Left lung (tissue), 10 donors: ENCODE data around the gene PPIP5K1. TPM values are rescaled to one million over a fixed set of nuclear protein-coding genes. Genes with fewer than 3 reads are reported as not detected.

ENCODE experiments used
- ATAC-seq: fragments of 200-7000 bp; cut with Tn5 transposase; one replicate; pipeline ENCODE4 v1.9.1; 2020; ENCODE audit warnings: moderate library complexity
- DNase-seq, 4 donors: peaks; one replicate each; pipeline ENCODE4 v3.0.0-alpha.2; 2013 to 2020
- H3K27ac ChIP-seq, 2 donors: fragments of 200-600 bp; sonication (generic) in 1 of 2; one replicate each; pipeline versions ENCODE4 v1.5.0 to v1.8.0; 2020 to 2021
- H3K27me3 ChIP-seq, 2 donors: fragments of 200-600 bp; sonication (generic) in 1 of 2; one replicate each; pipeline versions ENCODE4 v1.5.0 to v1.8.0; 2020 to 2021
- H3K36me3 ChIP-seq, 2 donors: fragments of 200-600 bp; sonication (generic) in 1 of 2; one replicate each; pipeline versions ENCODE4 v1.5.0 to v1.8.0; 2020 to 2021
- H3K4me1 ChIP-seq, 2 donors: fragments of 200-600 bp; one replicate each; pipeline ENCODE4 v1.8.0; 2021
- H3K4me3 ChIP-seq, 2 donors: fragments of 200-600 bp; sonication (generic) in 1 of 2; one replicate each; pipeline versions ENCODE4 v1.5.0 to v1.8.0; 2020 to 2021; ENCODE audit warnings: mild to moderate bottlenecking in 1 of 2
- H3K9me3 ChIP-seq, 2 donors: fragments of 200-600 bp; sonication (generic) in 1 of 2; one replicate each; pipeline versions ENCODE4 v1.5.0 to v1.8.0; 2020 to 2021
- intact Hi-C, 2 donors: fragments of 100-400 bp; cut with DNase I; formaldehyde crosslinking; loops; one replicate each; pipeline versions ENCODE4 v1.11.2 to v1.14.2; 2022
- polyA plus RNA-seq, 6 donors: library from polyadenylated mRNA; unstranded; fragments of 120-200 nt; gene quantifications; one replicate each; pipeline ENCODE4 v1.2.1, GENCODE V29; 2013; ENCODE audit not compliant: insufficient read length in 6 of 6
- total RNA-seq, 2 donors: library from RNA; stranded (reverse); fragmentation: NEBNext Ultra II Directional; extraction: Animal tissue kit (Norgen Biotek cat#: 25700); gene quantifications; one replicate each; pipeline ENCODE4 v1.2.1, GENCODE V29; 2021
- TF ChIP-seq, protein P1 (sequence below), 2 donors: fragments of 200-600 bp; sonication (generic) in 1 of 2; IDR thresholded peaks; one replicate each; pipeline versions ENCODE4 v1.5.0 to v1.8.0; 2021; ENCODE audit warnings: antibody characterized with exemption in 2 of 2
- donor health status: DM: no; HTN: yes; CAD: no.
- donor health status: DM: no; HTN: no; CAD: no.

PPIP5K1 gene
- total and polyA plus RNA-seq, 8 donors: 20.2 to 35.7 (median 28.3) TPM

DNA sequence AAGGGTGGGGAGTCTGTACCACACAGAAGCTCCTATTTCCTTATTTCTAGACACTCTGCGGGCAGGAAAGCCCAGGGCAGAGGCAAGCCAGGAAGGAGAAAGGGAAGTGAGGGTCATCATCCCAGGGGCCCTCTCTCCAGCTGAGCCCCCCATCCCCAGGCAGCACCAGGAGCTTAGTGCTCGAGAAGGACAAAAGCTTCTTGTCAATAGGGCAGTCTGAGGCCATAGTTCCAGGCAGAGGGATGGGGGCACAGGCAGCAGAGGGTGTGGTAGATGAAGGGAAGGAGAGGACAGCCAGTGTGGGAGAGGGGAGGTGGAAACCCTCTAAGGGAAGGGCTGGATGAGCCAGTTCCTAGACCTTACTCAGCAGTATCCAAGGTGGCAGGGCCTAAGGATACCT lies 69.9 kb downstream of the PPIP5K1 start:
- no peak for DNase-seq
- peaks cover 0 to 9% of the 10 kb centered on the region in 2 donors for H3K4me1 ChIP-seq
- H3K9me3 ChIP-seq: no peaks in the 10 kb centered on the region
- H3K27ac ChIP-seq: no peak overlapping the region
- peaks cover 0 to 42% of the 10 kb centered on the region in 2 donors for H3K27me3 ChIP-seq
- no peak overlapping the region for H3K4me3 ChIP-seq
- TF ChIP-seq, protein P1, sequence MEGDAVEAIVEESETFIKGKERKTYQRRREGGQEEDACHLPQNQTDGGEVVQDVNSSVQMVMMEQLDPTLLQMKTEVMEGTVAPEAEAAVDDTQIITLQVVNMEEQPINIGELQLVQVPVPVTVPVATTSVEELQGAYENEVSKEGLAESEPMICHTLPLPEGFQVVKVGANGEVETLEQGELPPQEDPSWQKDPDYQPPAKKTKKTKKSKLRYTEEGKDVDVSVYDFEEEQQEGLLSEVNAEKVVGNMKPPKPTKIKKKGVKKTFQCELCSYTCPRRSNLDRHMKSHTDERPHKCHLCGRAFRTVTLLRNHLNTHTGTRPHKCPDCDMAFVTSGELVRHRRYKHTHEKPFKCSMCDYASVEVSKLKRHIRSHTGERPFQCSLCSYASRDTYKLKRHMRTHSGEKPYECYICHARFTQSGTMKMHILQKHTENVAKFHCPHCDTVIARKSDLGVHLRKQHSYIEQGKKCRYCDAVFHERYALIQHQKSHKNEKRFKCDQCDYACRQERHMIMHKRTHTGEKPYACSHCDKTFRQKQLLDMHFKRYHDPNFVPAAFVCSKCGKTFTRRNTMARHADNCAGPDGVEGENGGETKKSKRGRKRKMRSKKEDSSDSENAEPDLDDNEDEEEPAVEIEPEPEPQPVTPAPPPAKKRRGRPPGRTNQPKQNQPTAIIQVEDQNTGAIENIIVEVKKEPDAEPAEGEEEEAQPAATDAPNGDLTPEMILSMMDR (IDR thresholded peaks at IDR 0.05): no peak
- intact Hi-C loops: no loop called here
- no peak for ATAC-seq
- H3K36me3 ChIP-seq: no peaks in the 10 kb centered on the region

DNA sequence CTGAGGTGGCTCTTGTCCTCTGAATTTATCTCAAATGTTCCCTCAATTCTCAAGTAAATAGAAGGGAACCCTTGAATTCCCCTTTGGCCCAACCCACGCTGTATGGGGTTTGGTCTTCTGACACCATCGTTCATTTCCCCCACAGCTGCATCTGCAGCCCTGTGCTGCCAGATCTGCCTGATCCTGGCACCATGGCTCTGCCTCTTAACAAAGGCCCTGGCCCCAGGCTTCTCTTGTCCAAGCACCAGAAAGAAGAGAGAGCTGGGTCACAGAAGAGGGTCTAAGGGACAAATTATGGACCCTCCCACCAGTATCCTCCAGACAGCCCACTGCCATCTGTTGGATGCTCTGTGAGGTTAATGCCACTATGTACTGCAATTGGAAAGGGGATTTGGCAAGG lies 70.8 kb downstream of the PPIP5K1 start:
- H3K4me1 ChIP-seq: peaks cover 0 to 9% of the 10 kb centered on the region in 2 donors
- peaks cover 0 to 44% of the 10 kb centered on the region in 2 donors for H3K27me3 ChIP-seq
- intact Hi-C loops: no loop called here
- TF ChIP-seq, protein P1 (IDR thresholded peaks at IDR 0.05): no peak
- H3K36me3 ChIP-seq: no peaks in the 10 kb centered on the region
- no peak overlapping the region for H3K27ac ChIP-seq
- H3K9me3 ChIP-seq: no peaks in the 10 kb centered on the region
- no peak for ATAC-seq
- no peak overlapping the region for H3K4me3 ChIP-seq
- DNase-seq: no peak

DNA sequence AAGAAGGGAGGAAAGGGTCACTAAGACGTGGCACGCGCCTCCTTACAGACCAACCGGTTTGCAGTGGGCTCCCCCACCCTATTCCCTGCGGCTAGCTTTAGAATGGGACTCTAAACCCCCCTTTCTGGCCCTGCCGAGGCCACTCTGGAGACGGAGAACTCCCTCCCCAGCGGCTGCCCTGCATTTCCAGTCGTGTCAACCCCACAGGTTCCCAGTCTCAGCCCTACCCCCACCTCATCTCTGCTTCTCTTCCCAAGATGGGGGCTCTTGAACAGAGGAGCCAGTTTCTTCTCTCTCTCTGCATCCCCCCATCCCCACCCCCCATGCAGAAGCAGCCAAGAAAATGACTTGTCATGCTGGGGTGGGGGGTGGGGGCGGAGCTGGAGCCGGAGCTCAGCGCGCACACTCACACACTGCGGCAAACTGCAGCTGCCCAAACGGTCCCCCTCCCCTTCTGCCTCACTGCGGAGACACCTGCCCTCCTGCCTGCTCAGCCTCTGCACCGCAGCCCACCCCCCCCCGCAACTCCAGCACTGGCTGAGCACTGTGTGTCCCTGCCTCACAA lies 71.7 kb downstream of the PPIP5K1 start:
- H3K4me1 ChIP-seq: peaks cover 0 to 9% of the 10 kb centered on the region in 2 donors
- H3K27me3 ChIP-seq: peaks cover 0 to 44% of the 10 kb centered on the region in 2 donors
- intact Hi-C loops: no loop called here
- peak overlapping the region in 1 of 2 donors; percentile 13 for H3K27ac ChIP-seq
- DNase-seq: peak in 2 of 4 donors; percentile 41 to 71
- ATAC-seq: peak; percentile 58
- peak overlapping the region; percentile 29 to 32 for H3K4me3 ChIP-seq
- H3K36me3 ChIP-seq: no peaks in the 10 kb centered on the region
- H3K9me3 ChIP-seq: no peaks in the 10 kb centered on the region
- TF ChIP-seq, protein P1 (IDR thresholded peaks at IDR 0.05): no peak

DNA sequence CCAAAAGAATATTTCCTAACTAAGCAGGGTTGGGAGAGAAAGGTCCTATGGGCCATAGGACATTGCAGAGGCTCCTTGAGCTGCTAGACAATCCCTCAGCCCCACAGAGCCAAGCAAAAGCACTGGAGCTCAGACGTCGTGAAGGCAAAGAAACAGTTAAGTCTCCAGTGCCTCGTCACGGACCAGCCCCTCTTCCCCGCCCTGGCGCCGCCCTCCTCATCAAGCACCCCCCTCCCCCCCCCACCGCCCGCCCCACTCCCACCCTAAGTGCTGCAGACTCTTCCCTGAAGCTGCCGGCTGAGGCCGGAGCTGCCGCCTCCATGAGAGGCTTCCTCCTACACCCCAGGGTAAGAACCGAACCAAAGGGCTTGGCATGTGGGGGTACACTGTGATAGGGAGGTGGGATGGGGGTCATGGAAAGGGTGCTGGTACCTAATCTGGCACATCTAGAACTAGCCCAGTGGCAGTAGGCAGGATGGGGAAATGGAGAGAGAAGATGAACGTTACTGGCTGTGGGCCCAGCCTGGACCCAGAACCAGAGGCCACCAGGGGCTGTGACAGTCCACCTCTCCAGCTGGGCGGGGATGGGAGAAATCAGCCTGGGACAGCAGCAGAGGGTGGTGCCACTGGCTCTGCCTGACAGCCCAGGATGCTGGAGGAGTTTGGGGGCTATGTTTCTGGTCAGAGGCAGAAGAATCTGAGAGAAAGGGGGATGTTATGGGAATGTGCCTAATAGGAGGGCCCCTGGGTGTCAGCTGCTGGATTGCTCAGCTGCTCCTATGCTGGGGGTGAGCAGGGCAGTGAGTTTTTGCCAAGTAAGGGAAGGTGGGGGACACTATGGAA lies 72.4 kb downstream of the PPIP5K1 start, which contains the start of gene MAP1A:
Gene MAP1A (plus strand): TSS at position 255 of the 843 bp plus-strand sequence. CDS start 3,866 bp downstream, outside the sequence.
- peak; percentile 72 for ATAC-seq
- Histone ChIP-seq H3K36me3 (no peaks in the 10 kb centered on the region), H3K27ac (peak within 1 kb of the TSS in 1 of 2 donors; percentile 42), H3K4me3 (peak within 1 kb of the TSS; percentile 29 to 32), H3K9me3 (no peaks in the 10 kb centered on the region), H3K4me1 (peaks cover 0 to 9% of the 10 kb centered on the region in 2 donors), H3K27me3 (peaks cover 0 to 44% of the 10 kb centered on the region in 2 donors)
- TF ChIP-seq, protein P1 (IDR thresholded peaks at IDR 0.05): no peak
- DNase-seq: peak in 2 of 4 donors; percentile 50 to 74
- intact Hi-C loops: no loop called here

DNA sequence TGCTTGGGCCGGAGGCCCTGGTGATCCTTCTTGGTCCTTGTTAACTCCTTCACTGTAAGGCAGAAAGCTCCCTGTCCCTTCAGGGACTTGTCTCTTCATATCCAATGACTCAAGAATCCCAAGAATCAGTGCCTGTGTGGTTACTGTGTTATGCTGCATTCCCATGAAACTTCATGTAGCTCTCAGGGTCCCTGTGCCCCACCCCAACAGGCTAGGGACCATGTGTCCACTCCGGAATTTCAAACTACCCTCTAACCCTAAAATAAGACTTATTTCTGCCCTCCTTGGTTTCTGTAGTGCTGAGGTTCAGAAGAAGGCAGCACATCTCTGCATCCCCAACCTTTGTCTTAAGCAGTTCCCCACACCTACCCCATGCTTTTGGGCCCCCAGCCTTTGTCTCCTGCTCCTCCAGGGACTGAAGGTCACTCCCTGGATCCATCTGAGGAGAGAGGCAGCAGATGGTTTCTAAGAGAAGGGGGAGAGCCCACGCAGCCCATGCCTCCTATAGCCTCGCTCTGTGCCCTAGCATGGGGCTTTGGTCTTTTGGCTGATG lies 73.1 kb downstream of the PPIP5K1 start:
- no peaks in the 10 kb centered on the region for H3K9me3 ChIP-seq
- DNase-seq (no peak), ATAC-seq (peak; percentile 12)
- H3K4me3 ChIP-seq: peak overlapping the region in 1 of 2 donors; percentile 32
- intact Hi-C loops: no loop called here
- peaks cover 0 to 9% of the 10 kb centered on the region in 2 donors for H3K4me1 ChIP-seq
- peaks cover 0 to 44% of the 10 kb centered on the region in 2 donors for H3K27me3 ChIP-seq
- H3K27ac ChIP-seq: peak overlapping the region in 1 of 2 donors; percentile 42
- no peaks in the 10 kb centered on the region for H3K36me3 ChIP-seq
- TF ChIP-seq, protein P1 (IDR thresholded peaks at IDR 0.05): no peak
